Osteoblast (primary cell): ENCODE results near the gene IFITM5. TPM values are rescaled to one million over a fixed set of nuclear protein-coding genes. Genes with fewer than 3 reads are reported as not detected.
A peak's percentile ranks its signal among the peaks of the same experiment; 100 is the strongest.

ENCODE experiments used
- DNase-seq: peaks from one replicate; pipeline ENCODE4 v3.0.0; 2011; ENCODE audit warnings: low spot score, mixed read lengths; ENCODE audit not compliant: insufficient read length; ENCODE audit errors: missing footprints
- H2AFZ ChIP-seq: 2 replicates; pipeline ENCODE4 v1.6.0; 2011; ENCODE audit warnings: mild to moderate bottlenecking, low read length
- H3K27ac ChIP-seq: 2 replicates; pipeline ENCODE4 v1.5.1; 2011; ENCODE audit warnings: mild to moderate bottlenecking, low read depth, low read length, moderate library complexity
- H3K27me3 ChIP-seq: 2 replicates; pipeline ENCODE4 v1.6.0; 2012; ENCODE audit warnings: mild to moderate bottlenecking, control low read depth, inconsistent platforms, low read length, moderate library complexity; ENCODE audit not compliant: insufficient read depth
- H3K36me3 ChIP-seq: 2 replicates; pipeline ENCODE4 v1.5.1; 2011; ENCODE audit warnings: mild to moderate bottlenecking, low read length, control low read depth, moderate library complexity; ENCODE audit not compliant: insufficient read depth
- H3K4me1 ChIP-seq: 2 replicates; pipeline ENCODE4 v1.5.1; 2011; ENCODE audit warnings: mild to moderate bottlenecking, low read length, control low read depth, moderate library complexity; ENCODE audit not compliant: insufficient read depth
- H3K4me2 ChIP-seq: 2 replicates; pipeline ENCODE4 v1.6.0; 2011; ENCODE audit warnings: mild to moderate bottlenecking, low read length; ENCODE audit not compliant: insufficient read depth
- H3K4me3 ChIP-seq: fragments of 200-600 bp; sonication (generic); 3 replicates; pipeline ENCODE4 v1.5.1; 2012; ENCODE audit warnings: mild to moderate bottlenecking, low read length, inconsistent platforms; ENCODE audit not compliant: insufficient read depth
- H3K79me2 ChIP-seq: 2 replicates; pipeline ENCODE4 v1.6.0; 2012; ENCODE audit warnings: mild to moderate bottlenecking, low read length, control low read depth, inconsistent platforms; ENCODE audit not compliant: insufficient read depth
- H3K9me3 ChIP-seq: 2 replicates; pipeline ENCODE4 v1.5.1; 2011; ENCODE audit warnings: low read depth, low read length, control low read depth
- H4K20me1 ChIP-seq: 2 replicates; pipeline ENCODE4 v1.6.0; 2012; ENCODE audit warnings: mild to moderate bottlenecking, low read length, control low read depth; ENCODE audit not compliant: insufficient read depth
- total RNA-seq: library from RNA; depleted of rRNA; stranded (reverse); fragments of >200 nt; gene quantifications from 2 replicates; pipeline ENCODE4 v1.2.3, GENCODE V29; 2012
- TF ChIP-seq, protein P1 (sequence below): IDR thresholded peaks from 2 replicates; pipeline ENCODE4 v1.5.1; 2011; ENCODE audit warnings: mild to moderate bottlenecking, low read depth, low read length, moderate library complexity; ENCODE audit errors: extremely low read depth

IFITM5 gene
- total RNA-seq, 1 donor, result not detected

DNA sequence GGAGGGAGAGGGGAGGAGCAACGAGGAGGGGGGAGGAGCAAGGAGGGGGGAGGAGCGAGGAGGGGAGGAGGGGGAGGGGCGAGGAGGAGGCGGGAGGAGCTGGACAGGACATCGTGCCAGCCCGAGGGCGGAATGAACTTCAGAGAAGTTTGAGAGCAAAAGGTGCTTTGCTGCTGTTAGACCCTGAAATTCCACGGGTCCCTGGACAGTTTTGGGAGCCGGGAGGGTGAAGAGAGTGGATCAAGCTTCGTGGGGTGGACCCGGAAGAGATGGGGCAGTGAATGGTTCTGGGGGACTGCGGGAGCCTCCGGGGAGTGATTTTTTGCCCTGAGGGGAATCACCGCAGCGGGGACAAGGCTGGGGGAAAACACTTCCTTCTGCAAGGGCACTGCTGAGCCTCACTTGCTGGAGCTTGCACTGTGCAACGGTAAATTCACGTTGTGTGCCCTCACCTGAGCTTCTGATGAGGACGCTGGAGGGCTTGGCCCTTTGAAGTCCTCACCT lies 31.8 kb downstream of the IFITM5 start:
- no peaks in the 10 kb centered on the region for H3K4me1 ChIP-seq
- TF ChIP-seq, protein P1, sequence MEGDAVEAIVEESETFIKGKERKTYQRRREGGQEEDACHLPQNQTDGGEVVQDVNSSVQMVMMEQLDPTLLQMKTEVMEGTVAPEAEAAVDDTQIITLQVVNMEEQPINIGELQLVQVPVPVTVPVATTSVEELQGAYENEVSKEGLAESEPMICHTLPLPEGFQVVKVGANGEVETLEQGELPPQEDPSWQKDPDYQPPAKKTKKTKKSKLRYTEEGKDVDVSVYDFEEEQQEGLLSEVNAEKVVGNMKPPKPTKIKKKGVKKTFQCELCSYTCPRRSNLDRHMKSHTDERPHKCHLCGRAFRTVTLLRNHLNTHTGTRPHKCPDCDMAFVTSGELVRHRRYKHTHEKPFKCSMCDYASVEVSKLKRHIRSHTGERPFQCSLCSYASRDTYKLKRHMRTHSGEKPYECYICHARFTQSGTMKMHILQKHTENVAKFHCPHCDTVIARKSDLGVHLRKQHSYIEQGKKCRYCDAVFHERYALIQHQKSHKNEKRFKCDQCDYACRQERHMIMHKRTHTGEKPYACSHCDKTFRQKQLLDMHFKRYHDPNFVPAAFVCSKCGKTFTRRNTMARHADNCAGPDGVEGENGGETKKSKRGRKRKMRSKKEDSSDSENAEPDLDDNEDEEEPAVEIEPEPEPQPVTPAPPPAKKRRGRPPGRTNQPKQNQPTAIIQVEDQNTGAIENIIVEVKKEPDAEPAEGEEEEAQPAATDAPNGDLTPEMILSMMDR, result no peak
- no peak overlapping the region for H3K27ac ChIP-seq
- no peak overlapping the region for H3K4me2 ChIP-seq
- no peak overlapping the region for H2AFZ ChIP-seq
- no peaks in the 10 kb centered on the region for H3K9me3 ChIP-seq
- H3K36me3 ChIP-seq, result no peaks in the 10 kb centered on the region
- DNase-seq, result peak; percentile 68
- no peaks in the 10 kb centered on the region for H3K79me2 ChIP-seq
- peaks cover 10% of the 10 kb centered on the region for H3K27me3 ChIP-seq
- H3K4me3 ChIP-seq, result no peak overlapping the region
- H4K20me1 ChIP-seq, result no peaks in the 10 kb centered on the region

DNA sequence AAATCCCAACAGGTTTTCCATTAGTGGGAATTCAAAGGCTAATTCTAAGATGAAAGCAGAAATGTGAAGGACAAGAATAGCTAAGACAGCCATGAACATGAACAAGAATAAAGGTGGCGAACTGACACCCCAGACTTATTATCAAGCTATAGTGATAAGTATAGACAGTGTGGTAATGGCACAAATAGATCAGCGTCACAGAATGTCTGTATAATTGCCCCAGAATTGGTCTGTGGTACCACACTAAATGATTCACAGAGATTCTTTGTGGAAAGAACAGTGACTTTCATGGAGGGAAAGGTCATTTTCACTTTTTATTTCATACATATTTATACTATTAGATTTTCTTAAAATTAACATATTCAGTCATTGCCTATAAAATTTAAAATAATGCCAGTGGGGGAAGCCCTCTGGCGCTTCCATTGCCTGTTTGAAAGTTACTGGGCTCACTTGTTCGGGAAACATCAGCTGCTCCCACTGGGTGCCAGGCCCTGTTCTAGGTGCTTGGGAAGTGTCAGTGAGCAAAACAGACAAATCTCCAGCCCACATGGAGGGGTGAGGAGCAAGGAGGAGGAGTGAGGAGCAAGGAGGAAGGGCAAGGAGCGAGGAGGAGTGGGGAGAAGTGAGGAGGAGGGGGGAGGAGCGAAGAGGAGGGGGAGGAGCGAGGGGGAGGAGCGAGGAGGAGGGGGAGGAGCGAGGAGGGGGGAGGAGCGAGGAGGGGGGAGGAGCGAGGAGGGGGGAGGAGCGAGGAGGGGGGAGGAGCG lies 32.5 kb downstream of the IFITM5 start:
- peak; percentile 22 for DNase-seq
- H3K27me3 ChIP-seq, result peaks cover 8% of the 10 kb centered on the region
- H3K9me3 ChIP-seq, result no peaks in the 10 kb centered on the region
- H4K20me1 ChIP-seq, result no peaks in the 10 kb centered on the region
- no peak overlapping the region for H2AFZ ChIP-seq
- no peaks in the 10 kb centered on the region for H3K36me3 ChIP-seq
- no peak overlapping the region for H3K4me2 ChIP-seq
- H3K79me2 ChIP-seq, result no peaks in the 10 kb centered on the region
- no peak overlapping the region for H3K27ac ChIP-seq
- TF ChIP-seq, protein P1, result no peak
- H3K4me3 ChIP-seq, result no peak overlapping the region
- no peaks in the 10 kb centered on the region for H3K4me1 ChIP-seq

- H3K36me3 ChIP-seq, result no peaks in the 10 kb centered on the region
- no peaks in the 10 kb centered on the region for H3K79me2 ChIP-seq
- no peak overlapping the region for H3K27ac ChIP-seq
- no peak overlapping the region for H3K4me2 ChIP-seq
- H3K27me3 ChIP-seq, result peaks cover 11% of the 10 kb centered on the region
- H3K9me3 ChIP-seq, result no peaks in the 10 kb centered on the region
- no peak overlapping the region for H3K4me3 ChIP-seq
- TF ChIP-seq, protein P1, result no peak
- DNase-seq, result no peak
- H3K4me1 ChIP-seq, result no peaks in the 10 kb centered on the region
- no peaks in the 10 kb centered on the region for H4K20me1 ChIP-seq
- no peak overlapping the region for H2AFZ ChIP-seq
These were observed 37.7 kb downstream of the IFITM5 start for GRCh38 chr11:261624-262023.

GRCh38 chr11:259413-259812 lies 39.9 kb downstream of the IFITM5 start:
- Histone ChIP-seq H3K79me2 (no peaks in the 10 kb centered on the region), H2AFZ (no peak overlapping the region), H3K27me3 (peaks cover 11% of the 10 kb centered on the region), H3K4me2 (no peak overlapping the region), H3K36me3 (no peaks in the 10 kb centered on the region), H3K27ac (no peak overlapping the region), H3K4me3 (no peak overlapping the region), H3K9me3 (no peaks in the 10 kb centered on the region), H3K4me1 (no peaks in the 10 kb centered on the region), H4K20me1 (no peaks in the 10 kb centered on the region)
- TF ChIP-seq, protein P1, result no peak
- no peak for DNase-seq
